RPMI8226 (cell line): Measurements from ENCODE around the gene BBS1.
A peak's percentile ranks its signal among the peaks of the same experiment; 100 is the strongest.

Experiments used
- DNase-seq: peaks from one replicate; pipeline ENCODE4 v3.0.0-alpha.2; 2015

The BBS1 gene

GRCh38 chr11:66477263-66478201, 32.9 kb upstream of the BBS1 start:
- no peak for DNase-seq

GRCh38 chr11:66478729-66479393, 31.6 kb upstream of the BBS1 start:
- DNase-seq: peak; percentile 66

GRCh38 chr11:66479394-66480116, 30.9 kb upstream of the BBS1 start:
- peak; percentile 19 for DNase-seq

GRCh38 chr11:66480117-66480938, 30.1 kb upstream of the BBS1 start, which contains the start of gene DPP3:
DPP3 (plus strand) TSS chr11:66480434; CDS start chr11:66482201, 1,767 bp downstream.
- DNase-seq: peak; percentile 100

- DNase-seq: no peak
Measured at GRCh38 chr11:66484806-66485380, 25.5 kb upstream of the BBS1 start.

- DNase-seq: no peak
Measured at GRCh38 chr11:66488957-66489356, 21.5 kb upstream of the BBS1 start.

- DNase-seq: no peak
Measured at GRCh38 chr11:66489636-66490035, 20.8 kb upstream of the BBS1 start.

GRCh38 chr11:66491315-66491935, 19.0 kb upstream of the BBS1 start:
- DNase-seq: no peak

- DNase-seq: no peak
Measured at GRCh38 chr11:66492161-66492865, 18.1 kb upstream of the BBS1 start.

GRCh38 chr11:66493130-66493529, 17.3 kb upstream of the BBS1 start:
- DNase-seq: no peak

GRCh38 chr11:66494458-66494857, 16.0 kb upstream of the BBS1 start:
- DNase-seq: no peak

GRCh38 chr11:66494935-66495334, 15.5 kb upstream of the BBS1 start:
- DNase-seq: no peak

- no peak for DNase-seq
Measured at GRCh38 chr11:66495401-66495854, 15.0 kb upstream of the BBS1 start.

- no peak for DNase-seq
Measured at GRCh38 chr11:66497206-66497605, 13.2 kb upstream of the BBS1 start.

- no peak for DNase-seq
Measured at GRCh38 chr11:66498506-66498905, 11.9 kb upstream of the BBS1 start.

- DNase-seq: no peak
Measured at GRCh38 chr11:66505276-66505816, 5.1 kb upstream of the BBS1 start.

GRCh38 chr11:66509131-66509561, 1.3 kb upstream of the BBS1 start:
- DNase-seq: no peak

- DNase-seq: no peak
Measured at GRCh38 chr11:66510990-66511339, 530 bp downstream of the BBS1 start.

GRCh38 chr11:66523611-66524010, 13.2 kb downstream of the BBS1 start:
- no peak for DNase-seq

GRCh38 chr11:66524304-66525040, 14.0 kb downstream of the BBS1 start:
- no peak for DNase-seq
